Measurements from ENCODE around the gene MAGOH.
"Not testable (repeated sequence)": the region's sequence is repeated elsewhere in the genome, so short reads cannot be mapped to it uniquely, and the experiment has no call there.

MAGOH gene

GRCh38 chr1:53238197-53239155 is at the start of gene MAGOH:
MAGOH (minus strand) TSS chr1:53238518; CDS start chr1:53238448, 70 bp downstream.
- DNase-seq (ENCODE audit: low read depth, low spot score), result peak; percentile 94

- DNase-seq (ENCODE audit: low read depth, low spot score), result no peak
Observed at GRCh38 chr1:53286955-53287354, 48.6 kb upstream of the MAGOH start.

- no peak for DNase-seq (ENCODE audit: low read depth, low spot score)
Observed at GRCh38 chr1:53285969-53286760, 47.8 kb upstream of the MAGOH start.

- DNase-seq (ENCODE audit: low read depth, low spot score), result no peak
Observed at GRCh38 chr1:53285546-53285945, 47.2 kb upstream of the MAGOH start.

GRCh38 chr1:53284224-53285020 is 46.1 kb upstream of the MAGOH start:
- DNase-seq (ENCODE audit: low read depth, low spot score), result no peak

GRCh38 chr1:53283156-53283555 is 44.8 kb upstream of the MAGOH start:
- DNase-seq (ENCODE audit: low read depth, low spot score), result not testable (repeated sequence)

GRCh38 chr1:53281133-53281532 is 42.8 kb upstream of the MAGOH start:
- DNase-seq (ENCODE audit: low read depth, low spot score), result no peak

- DNase-seq (ENCODE audit: low read depth, low spot score), result no peak
Observed at GRCh38 chr1:53280496-53280895, 42.2 kb upstream of the MAGOH start.

GRCh38 chr1:53279296-53280200 is 41.2 kb upstream of the MAGOH start:
- no peak for DNase-seq (ENCODE audit: low read depth, low spot score)

- DNase-seq (ENCODE audit: low read depth, low spot score), result no peak
Observed at GRCh38 chr1:53278298-53278725, 40.0 kb upstream of the MAGOH start.

GRCh38 chr1:53277326-53277725 is 39.0 kb upstream of the MAGOH start:
- no peak for DNase-seq (ENCODE audit: low read depth, low spot score)

GRCh38 chr1:53276902-53277281 is 38.6 kb upstream of the MAGOH start:
- no peak for DNase-seq (ENCODE audit: low read depth, low spot score)

GRCh38 chr1:53276153-53276901 is 38.0 kb upstream of the MAGOH start:
- no peak for DNase-seq (ENCODE audit: low read depth, low spot score)

GRCh38 chr1:53275566-53275965 is 37.2 kb upstream of the MAGOH start:
- DNase-seq (ENCODE audit: low read depth, low spot score), result no peak

- DNase-seq (ENCODE audit: low read depth, low spot score), result no peak
Observed at GRCh38 chr1:53274541-53275185, 36.3 kb upstream of the MAGOH start.

GRCh38 chr1:53274026-53274425 is 35.7 kb upstream of the MAGOH start:
- DNase-seq (ENCODE audit: low read depth, low spot score), result no peak

GRCh38 chr1:53273526-53273925 is 35.2 kb upstream of the MAGOH start:
- no peak for DNase-seq (ENCODE audit: low read depth, low spot score)

- no peak for DNase-seq (ENCODE audit: low read depth, low spot score)
Observed at GRCh38 chr1:53272349-53272748, 34.0 kb upstream of the MAGOH start.

GRCh38 chr1:53271446-53272090 is 33.2 kb upstream of the MAGOH start:
- no peak for DNase-seq (ENCODE audit: low read depth, low spot score)

Data from brain pericyte (primary cell).